ENCODE results near the gene CCDC178.
A peak's percentile ranks its signal among the peaks of the same experiment; 100 is the strongest.

The CCDC178 gene

GRCh38 chr18:33440060-33441043 lies at the start of gene CCDC178:
TSS of gene CCDC178 (minus strand) at chr18:33440721. CDS start at chr18:33412088, 28,633 bp downstream.
- CTCF ChIA-PET = no interaction called here
- POLR2A ChIA-PET = no interaction called here
- peak; percentile 23 for DNase-seq (ENCODE audit: extremely low spot score)
- peak; percentile 21 for TF ChIP-seq CTCF (IDR thresholded peaks at IDR 0.05; ENCODE audit: control extremely low read depth, extremely low read depth, low read depth, missing control alignments)

GRCh38 chr18:33483908-33484307 lies 43.4 kb upstream of the CCDC178 start:
- DNase-seq (ENCODE audit: extremely low spot score) = no peak
- ChIA-PET CTCF (no interaction called here), POLR2A (no interaction called here)
- no peak for TF ChIP-seq CTCF (IDR thresholded peaks at IDR 0.05; ENCODE audit: control extremely low read depth, extremely low read depth, low read depth, missing control alignments)

GRCh38 chr18:33472509-33472908 lies 32.0 kb upstream of the CCDC178 start:
- CTCF ChIA-PET = interaction anchor here (0.8 kb wide), 1 partner anchor 16 kb away, joined by 3 read pairs; no protein-coding TSS in a partner anchor
- TF ChIP-seq CTCF (IDR thresholded peaks at IDR 0.05; ENCODE audit: control extremely low read depth, extremely low read depth, low read depth, missing control alignments) = no peak
- POLR2A ChIA-PET = no interaction called here
- DNase-seq (ENCODE audit: extremely low spot score) = no peak

DNA sequence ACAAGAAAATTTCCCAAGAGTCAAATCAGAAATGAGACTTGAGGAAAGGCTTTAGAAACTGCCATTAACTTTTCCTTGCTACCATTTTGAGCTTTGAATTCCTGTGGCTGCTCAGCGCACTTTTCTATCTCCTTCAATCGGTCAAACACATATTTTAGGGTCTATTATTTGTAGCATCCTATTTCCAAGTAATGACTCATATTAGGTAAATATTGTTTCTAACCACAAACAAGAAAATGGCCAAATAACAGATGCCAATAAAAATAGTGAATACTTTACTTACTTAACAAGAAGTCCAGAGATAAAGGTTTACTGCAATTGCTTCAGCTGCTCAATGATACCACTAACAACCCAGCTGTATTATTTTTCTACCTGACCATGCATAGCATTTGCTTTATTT lies 29.7 kb upstream of the CCDC178 start:
- no peak for DNase-seq (ENCODE audit: extremely low spot score)
- CTCF ChIA-PET = interaction anchor here (1.0 kb wide), 2 partner anchors 10 to 25 kb away, joined by 3 to 4 read pairs; no protein-coding TSS in a partner anchor
- TF ChIP-seq CTCF (IDR thresholded peaks at IDR 0.05; ENCODE audit: control extremely low read depth, extremely low read depth, low read depth, missing control alignments) = no peak
- POLR2A ChIA-PET = no interaction called here

- TF ChIP-seq CTCF (IDR thresholded peaks at IDR 0.05; ENCODE audit: control extremely low read depth, extremely low read depth, low read depth, missing control alignments) = no peak
- ChIA-PET CTCF (interaction anchor here (1.0 kb wide), 2 partner anchors 10 to 26 kb away, joined by 3 to 4 read pairs; no protein-coding TSS in a partner anchor), POLR2A (no interaction called here)
- no peak for DNase-seq (ENCODE audit: extremely low spot score)
These were observed 29.2 kb upstream of the CCDC178 start for GRCh38 chr18:33469699-33470098.

DNA sequence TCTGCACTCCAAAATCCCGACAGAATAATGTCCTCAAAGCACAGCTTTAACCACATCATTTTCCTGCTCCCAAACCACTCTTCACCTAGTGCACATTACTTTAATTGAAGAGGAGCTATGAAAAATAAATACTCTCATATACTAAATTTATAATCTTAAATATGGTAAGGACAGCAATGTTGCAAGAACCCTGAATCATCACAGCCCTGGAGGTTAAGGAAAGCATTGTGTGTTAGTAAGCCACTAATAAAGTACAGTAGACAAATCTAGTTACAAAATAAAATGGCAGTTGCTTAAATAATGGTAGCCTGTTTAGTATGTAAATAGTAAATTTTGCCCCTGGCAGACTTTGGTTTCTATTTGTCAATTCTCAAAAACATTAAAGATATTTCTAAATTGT lies 27.0 kb upstream of the CCDC178 start:
- ChIA-PET POLR2A (no interaction called here), CTCF (interaction anchor here (0.9 kb wide), 1 partner anchor 22 kb away, joined by 3 read pairs; no protein-coding TSS in a partner anchor)
- DNase-seq (ENCODE audit: extremely low spot score) = no peak
- no peak for TF ChIP-seq CTCF (IDR thresholded peaks at IDR 0.05; ENCODE audit: control extremely low read depth, extremely low read depth, low read depth, missing control alignments)

All from GM10248 (cell line).